K562 (cell line): ENCODE measurements around the gene ZFYVE28. TPM values are rescaled to one million over a fixed set of nuclear protein-coding genes. Genes with fewer than 3 reads are reported as not detected.

Source experiments
- ATAC-seq: fragments of 200-7000 bp; cut with Tn5 transposase; 3 replicates; pipeline ENCODE4 v1.9.1; 2020; ENCODE audit warnings: moderate library complexity
- BruUV-seq: library from RNA; stranded (reverse); fragments of 400-500 nt; replicated peaks from 2 replicates; lab custom pipeline; 2021; lab: Mats Ljungman, UMichigan
- CTCF ChIA-PET: fragments of 300-600 bp; formaldehyde crosslinking; extraction: SDS; loops from one replicate; lab custom pipeline; 2021; ENCODE audit warnings: low intra/inter-chr PET ratio; lab: Yijun Ruan, JAX
- POLR2A ChIA-PET: fragments of 300-600, 350-650 bp; sonication (Branson Sonifier 250); formaldehyde crosslinking; extraction: SDS; loops from one replicate; lab custom pipeline; 2021; ENCODE audit warnings: antibody characterized with exemption, inconsistent platforms; lab: Yijun Ruan, JAX
- DNase-seq, 4 experiments: peaks; one replicate each; pipeline versions ENCODE4 v3.0.0 to v3.0.0-alpha.2; 2011 to 2018; ENCODE audit warnings: low spot score in 3 of 4, mixed read lengths in 3 of 4; ENCODE audit errors: extremely low read depth in 1 of 4
- FAIRE-seq: peaks from 2 replicates; lab custom pipeline; 2011; peaks lifted over from hg19 to GRCh38; lab: Jason Lieb, UNC
- H2AFZ ChIP-seq: 2 replicates; pipeline ENCODE4 v1.6.0; 2011; ENCODE audit warnings: low read depth, low read length, control low read depth, inconsistent platforms
- H3K27ac ChIP-seq: fragments of 200-600 bp; 3 replicates; pipeline ENCODE4 v1.8.0; 2011; ENCODE audit warnings: low read depth, mild to moderate bottlenecking, control low read depth, inconsistent platforms, low read length, moderate library complexity, mixed read lengths; ENCODE audit errors: extremely low read depth
- H3K27me3 ChIP-seq, 2 experiments: fragments of 300-600 bp in 1 of 2; 2 replicates in 1 of 2; 3 replicates in 1 of 2; pipeline versions ENCODE4 v1.6.0 to v1.8.0; 2011; ENCODE audit warnings: inconsistent platforms in 2 of 2, low read length in 2 of 2, mild to moderate bottlenecking in 1 of 2, mixed read lengths in 1 of 2, moderate library complexity in 1 of 2; ENCODE audit not compliant: control insufficient read depth in 2 of 2, insufficient read depth in 2 of 2
- H3K36me3 ChIP-seq: fragments of 300-600 bp; 3 replicates; pipeline ENCODE4 v1.8.0; 2011; ENCODE audit warnings: mild to moderate bottlenecking, low read length, inconsistent platforms; ENCODE audit not compliant: control insufficient read depth, insufficient read depth
- H3K4me1 ChIP-seq, 2 experiments: fragments of 200-600 bp in 1 of 2; replicated peaks in 1 of 2; 2 replicates in 1 of 2; 3 replicates in 1 of 2; pipeline versions ENCODE4 v1.5.1 to v1.8.0; 2011; ENCODE audit warnings: inconsistent platforms in 2 of 2, low read length in 2 of 2, mild to moderate bottlenecking in 1 of 2, mixed read lengths in 1 of 2, moderate library complexity in 1 of 2; ENCODE audit not compliant: control insufficient read depth in 2 of 2, insufficient read depth in 2 of 2
- H3K4me2 ChIP-seq: 2 replicates; pipeline ENCODE4 v1.6.1; 2011; ENCODE audit warnings: low read length, control low read depth, inconsistent platforms, mixed read lengths; ENCODE audit not compliant: insufficient read depth
- H3K4me3 ChIP-seq: fragments of 200-600 bp; sonication (generic), shearing (Covaris generic); 2 replicates; pipeline ENCODE4 v1.5.1; 2016; ENCODE audit warnings: control low read depth, inconsistent platforms
- H3K79me2 ChIP-seq: fragments of 200-600 bp; 3 replicates; pipeline ENCODE4 v1.8.0; 2011; ENCODE audit warnings: low read length, inconsistent platforms; ENCODE audit not compliant: control insufficient read depth, insufficient read depth
- H3K9ac ChIP-seq, 2 experiments: 2 replicates each; pipeline versions ENCODE4 v1.6.0 to v1.6.1; 2011; ENCODE audit warnings: low read depth in 2 of 2, low read length in 2 of 2, control low read depth in 1 of 2, inconsistent platforms in 1 of 2, mild to moderate bottlenecking in 1 of 2, mixed read lengths in 1 of 2; ENCODE audit not compliant: insufficient read depth in 1 of 2
- H3K9me1 ChIP-seq: one replicate; pipeline ENCODE4 v1.6.0; 2011; ENCODE audit warnings: inconsistent platforms, mild to moderate bottlenecking, low read length, moderate library complexity; ENCODE audit not compliant: control insufficient read depth, insufficient read depth
- H3K9me3 ChIP-seq: replicated peaks from 2 replicates; pipeline ENCODE4 v1.5.1; 2011; ENCODE audit warnings: low read depth, low read length, inconsistent platforms; ENCODE audit not compliant: control insufficient read depth, insufficient read depth
- H4K20me1 ChIP-seq: replicated peaks from 2 replicates; pipeline ENCODE4 v1.6.1; 2011; ENCODE audit warnings: low read length, inconsistent platforms, mixed read lengths; ENCODE audit not compliant: control insufficient read depth, insufficient read depth
- CREM ChIP-seq: IDR thresholded peaks from 2 replicates; pipeline ENCODE4 v1.6.1; 2014; ENCODE audit warnings: antibody characterized with exemption, low read depth
- ELK1 ChIP-seq: sonication (generic); formaldehyde crosslinking; IDR thresholded peaks from 2 replicates; pipeline ENCODE4 v1.8.1; 2022; ENCODE audit warnings: missing genetic modification reagents
- EWSR1 ChIP-seq: fragments of 450-650 bp; IDR thresholded peaks from 2 replicates; pipeline ENCODE4 v1.6.1; 2018; ENCODE audit warnings: borderline replicate concordance, mild to moderate bottlenecking, low read depth, moderate library complexity; ENCODE audit not compliant: partially characterized antibody
- HEY1 ChIP-seq: fragments of 250-450 bp; sonication (Bioruptor Pico); IDR thresholded peaks from 2 replicates; pipeline ENCODE4 v1.5.0; 2020; ENCODE audit warnings: mild to moderate bottlenecking, moderate library complexity, borderline replicate concordance
- KAT7 ChIP-seq: sonication (generic); formaldehyde crosslinking; IDR thresholded peaks from 2 replicates; pipeline ENCODE4 v1.8.0; 2022; ENCODE audit warnings: missing genetic modification reagents, mild to moderate bottlenecking, borderline replicate concordance
- MCM5 ChIP-seq: fragments of 450-650 bp; IDR thresholded peaks from 2 replicates; pipeline ENCODE4 v1.6.1; 2016; ENCODE audit warnings: low read depth
- MXI1 ChIP-seq: IDR thresholded peaks from 2 replicates; pipeline ENCODE4 v1.6.1; 2011; ENCODE audit warnings: low read depth, mild to moderate bottlenecking, improper control_type of control experiment, low read length
- NBN ChIP-seq: fragments of 450-650 bp; IDR thresholded peaks from 2 replicates; pipeline ENCODE4 v1.6.1; 2016; ENCODE audit warnings: low read depth, mild to moderate bottlenecking
- NCOR1 ChIP-seq: fragments of 450-650 bp; IDR thresholded peaks from 2 replicates; pipeline ENCODE4 v1.6.1; 2016; ENCODE audit warnings: mild to moderate bottlenecking, moderate library complexity
- NFIX ChIP-seq: fragments of 250-450 bp; sonication (Bioruptor Pico); IDR thresholded peaks from 2 replicates; pipeline ENCODE4 v1.4.0; 2020; ENCODE audit warnings: low read depth, mild to moderate bottlenecking, moderate library complexity
- NRF1 ChIP-seq, 2 experiments: fragments of 450-650 bp; IDR thresholded peaks in 1 of 2; conservative IDR thresholded peaks in 1 of 2; 2 replicates each; pipeline ENCODE4 v1.6.1; 2014; ENCODE audit warnings: mild to moderate bottlenecking in 2 of 2
- RAD21 ChIP-seq, 2 experiments: fragments of 250-450 bp in 1 of 2; fragments of 450-650 bp in 1 of 2; sonication (Bioruptor Pico) in 1 of 2; formaldehyde crosslinking in 1 of 2; IDR thresholded peaks in 1 of 2; conservative IDR thresholded peaks in 1 of 2; 2 replicates each; pipeline versions ENCODE4 v1.4.0 to v1.8.0; 2020 to 2022; ENCODE audit warnings: mild to moderate bottlenecking in 2 of 2, moderate library complexity in 1 of 2
- SMAD2 ChIP-seq: fragments of 150-350 bp; IDR thresholded peaks from 2 replicates; pipeline ENCODE4 v1.6.1; 2014; ENCODE audit warnings: low read depth, mild to moderate bottlenecking, low read length
- TEAD1 ChIP-seq, 2 experiments: fragments of 450-650 bp in 1 of 2; sonication (generic) in 1 of 2; formaldehyde crosslinking; IDR thresholded peaks; 2 replicates each; pipeline versions ENCODE4 v1.4.0 to v1.8.0; 2020 to 2022; ENCODE audit warnings: mild to moderate bottlenecking in 2 of 2, missing genetic modification reagents in 1 of 2
- WHSC1 ChIP-seq: IDR thresholded peaks from one replicate; pipeline ENCODE4 v1.6.1; 2012; ENCODE audit warnings: low read length, control low read depth, inconsistent platforms
- ZNF3 ChIP-seq: fragments of 250-450 bp; sonication (Bioruptor Pico); IDR thresholded peaks from 2 replicates; pipeline ENCODE4 v1.5.0; 2021; ENCODE audit warnings: mild to moderate bottlenecking, moderate library complexity
- ZNF584 ChIP-seq: fragments of 200-800 bp; sonication (Bioruptor generic); IDR thresholded peaks from 2 replicates; pipeline ENCODE4 v1.6.1; 2016; ENCODE audit warnings: low read depth, mild to moderate bottlenecking, missing genetic modification characterization, missing compliant biosample characterization
- WGBS: fragments of 100-300 bp; shearing (Covaris generic); methylation state at CpG from one replicate; pipeline ENCODE4 v1.1.6; 2016; ENCODE audit warnings: low coverage, mixed read lengths; ENCODE audit not compliant: insufficient coverage; ENCODE audit errors: missing lambda C conversion rate; 5-methylcytosine and 5-hydroxymethylcytosine counted together
- in situ Hi-C: fragments of 300-500 bp; cut with MboI; formaldehyde crosslinking; loops from 4 replicates; pipeline ENCODE4 v1.15.0; 2018; ENCODE audit warnings: inconsistent platforms, mixed read lengths
- intact Hi-C: fragments of 100-400 bp; cut with micrococcal nuclease; formaldehyde crosslinking; loops from 2 replicates; pipeline ENCODE4 v1.14.2; 2022
- polyA plus RNA-seq, 8 experiments: library from polyadenylated mRNA; depleted of rRNA in 4 of 8; stranded (reverse) in 5 of 8; unstranded in 3 of 8; fragments of >200 nt; fragmentation: Nextera tagmentation in 2 of 8; fragmentation: Illumina TruSeq in 1 of 8; extraction: Ambion mirVana in 2 of 8; extraction: Trizol in 1 of 8; gene quantifications; 2 replicates each; pipeline versions ENCODE4 v1.2.1 to v1.2.3, GENCODE V29; 2011 to 2014; ENCODE audit warnings: inconsistent platforms in 1 of 8, missing spikeins in 1 of 8
- total RNA-seq, 7 experiments: library from RNA; depleted of rRNA in 6 of 7; stranded (reverse); fragments of >200 nt in 6 of 7; fragmentation: Illumina TruSeq in 2 of 7; extraction: Trizol in 2 of 7; gene quantifications; 2 replicates each; pipeline versions ENCODE4 v1.2.1 to v1.2.3, GENCODE V29; 2011 to 2021; ENCODE audit warnings: low replicate concordance in 1 of 7

ZFYVE28 gene
- total and polyA plus RNA-seq, 9 of the 15 experiments (the other 6 are each of a cell fraction or from before 2014, with no cell fraction given) = 1.3 to 24.8 (median 8.9) TPM

GRCh38 chr4:2284161-2284933, 134.1 kb downstream of the ZFYVE28 start:
- Histone ChIP-seq H3K9me1 (peaks cover 2% of the 10 kb centered on the region), H3K27ac (no peak overlapping the region), H2AFZ (no peak overlapping the region), H3K27me3 (no peaks in the 10 kb centered on the region), H3K36me3 (no peaks in the 10 kb centered on the region), H3K4me2 (no peak overlapping the region), H4K20me1 (no peaks in the 10 kb centered on the region), H3K4me3 (no peak overlapping the region), H3K9me3 (no peaks in the 10 kb centered on the region), H3K79me2 (no peaks in the 10 kb centered on the region), H3K9ac (no peak overlapping the region), H3K4me1 (peaks cover 0 to 22% of the 10 kb centered on the region in 2 experiments; a peak in 2 of 5 replicates)
- ATAC-seq (no peak), FAIRE-seq (no peak), DNase-seq (no peak)
- no peak for TF ChIP-seq NFIX (CRISPR knock-in tag)
- no peak for TF ChIP-seq MCM5
- no peak for TF ChIP-seq EWSR1
- TF ChIP-seq ZNF584 (CRISPR knock-in tag) = no peak
- TF ChIP-seq ELK1 (CRISPR knock-in tag) = no peak
- no peak for TF ChIP-seq MXI1
- no peak for TF ChIP-seq NRF1 (conservative IDR thresholded peaks at IDR 0.05 in 1 of 2, IDR thresholded peaks at IDR 0.05 in 1 of 2)
- TF ChIP-seq KAT7 (CRISPR knock-in tag) = no peak
- no peak for TF ChIP-seq TEAD1 (CRISPR knock-in tag; IDR thresholded peaks at IDR 0.05)
- TF ChIP-seq SMAD2 = no peak
- no peak for TF ChIP-seq NBN
- no peak for TF ChIP-seq WHSC1
- no peak for TF ChIP-seq ZNF3
- TF ChIP-seq CREM = no peak
- no peak for TF ChIP-seq RAD21 (CRISPR knock-in tag; conservative IDR thresholded peaks at IDR 0.05 in 1 of 2, IDR thresholded peaks at IDR 0.05 in 1 of 2)
- no peak for TF ChIP-seq NCOR1
- TF ChIP-seq HEY1 (CRISPR knock-in tag) = no peak
- intact Hi-C loops (no loop called here), in situ Hi-C loops (no loop called here)
- ChIA-PET CTCF (no interaction called here), POLR2A (interaction anchor here (0.6 to 0.7 kb wide), 2 partner anchors 28 to 153 kb away, joined by 3 read pairs; no protein-coding TSS in a partner anchor)
- 71% methylated on average over 21 of the region's 23 CpGs for WGBS
- BruUV-seq = no TSS peak
